SHP77 (cell line): ENCODE measurements around the gene ZBTB12.

Experiments
- DNase-seq, 2 experiments: peaks; one replicate each; lab custom pipeline; 2025; lab: John Stamatoyannopoulos, UW

The ZBTB12 gene

DNA sequence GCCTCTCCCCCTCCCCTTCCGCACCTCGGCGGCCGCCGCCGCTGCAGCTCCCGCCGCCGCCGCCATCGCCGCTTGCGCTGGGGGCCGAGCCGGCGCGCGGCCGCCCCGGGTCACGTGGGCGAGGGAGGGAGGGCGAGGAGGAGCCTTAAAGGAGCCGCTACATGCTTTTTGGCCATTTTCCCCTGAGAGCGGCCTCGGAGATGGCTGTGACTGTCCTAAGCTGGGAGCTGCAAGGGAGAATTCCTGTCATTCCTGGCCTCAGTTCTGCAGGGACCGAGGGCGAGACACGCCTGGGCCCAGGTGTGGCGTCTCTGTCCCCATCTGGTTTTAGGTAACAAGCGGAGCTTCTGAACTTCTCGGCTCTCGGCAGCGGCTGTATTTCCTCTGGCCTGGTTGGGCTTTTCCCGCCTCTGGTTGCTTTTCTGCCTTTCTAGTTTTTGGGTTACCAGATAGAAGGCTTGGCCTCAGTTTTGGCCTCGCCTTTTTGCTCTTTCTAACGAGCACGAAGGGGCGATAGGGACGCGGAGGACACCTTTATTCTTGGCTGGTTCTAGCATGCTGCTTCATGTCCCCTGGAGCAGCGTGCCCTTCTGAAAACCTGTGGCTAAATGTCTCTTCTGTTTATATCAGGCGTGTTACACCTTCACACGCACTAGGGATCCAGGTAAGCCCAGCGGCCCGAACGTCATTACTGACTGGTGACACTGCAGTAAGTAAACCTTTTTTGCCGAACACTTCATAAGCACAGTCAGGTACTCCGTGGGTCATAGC is 4.1 kb downstream of the ZBTB12 start, which contains the start of gene EHMT2:
Gene EHMT2 (minus strand): TSS at position 87 of the 771 bp plus-strand sequence. CDS start 21 bp downstream, at position 66.
- DNase-seq: peak; percentile 70 to 78

DNA sequence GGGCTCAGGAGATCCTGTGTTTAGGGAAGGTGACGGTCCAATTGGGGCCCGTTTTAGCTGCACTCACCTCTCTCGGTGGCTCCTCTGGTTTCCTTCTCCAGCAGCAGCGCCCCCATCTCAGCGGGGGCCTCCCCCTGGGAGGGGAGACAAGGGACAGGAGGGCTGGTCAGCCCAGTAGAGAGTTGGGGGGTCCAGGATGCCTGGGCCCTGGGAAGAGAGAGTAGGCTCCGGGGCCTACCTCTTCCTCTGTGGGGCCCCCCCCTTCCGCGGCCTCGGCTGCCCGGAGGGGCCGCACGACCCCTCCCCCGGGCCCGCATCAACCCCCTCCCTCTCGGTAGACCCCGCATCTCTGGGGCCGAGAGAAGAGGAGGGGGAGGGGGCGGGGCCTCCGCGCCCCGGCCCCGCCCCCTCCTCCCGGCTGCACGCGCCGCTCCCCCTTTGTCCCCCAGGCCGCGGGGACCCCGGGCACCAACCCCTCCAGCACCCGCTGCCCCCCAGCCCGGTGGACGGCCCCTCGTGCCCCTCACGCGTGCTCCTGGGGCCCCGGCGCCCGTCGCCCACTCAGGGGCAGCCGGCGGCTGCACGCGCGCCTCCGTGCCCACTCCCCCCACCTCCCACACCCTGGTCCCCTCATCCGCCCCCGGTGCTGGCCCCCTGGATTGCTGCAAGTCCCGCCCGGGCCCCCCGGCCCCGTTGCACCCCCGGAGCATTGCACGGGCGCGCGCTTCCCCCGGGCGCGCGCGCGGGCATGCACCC is 4.9 kb downstream of the ZBTB12 start:
- DNase-seq: no peak

DNA sequence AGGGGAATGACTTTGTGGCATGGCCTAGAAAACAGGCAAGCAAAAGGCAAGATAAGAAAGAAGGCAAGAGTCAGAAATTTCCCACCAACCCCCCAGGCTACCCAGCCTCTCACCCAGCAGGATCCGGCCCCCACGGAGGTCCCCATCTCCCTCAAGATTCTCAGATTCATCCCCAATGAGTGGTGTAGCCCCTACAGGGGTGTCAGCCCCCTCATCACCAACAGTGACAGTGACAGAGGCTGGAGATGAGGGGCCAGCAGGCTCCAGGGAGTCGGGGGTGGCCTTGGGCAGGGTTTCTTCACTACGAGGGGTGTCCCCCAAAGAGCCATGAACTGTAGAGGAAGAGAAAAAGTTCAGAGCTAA is 5.4 kb downstream of the ZBTB12 start:
- DNase-seq: no peak

DNA sequence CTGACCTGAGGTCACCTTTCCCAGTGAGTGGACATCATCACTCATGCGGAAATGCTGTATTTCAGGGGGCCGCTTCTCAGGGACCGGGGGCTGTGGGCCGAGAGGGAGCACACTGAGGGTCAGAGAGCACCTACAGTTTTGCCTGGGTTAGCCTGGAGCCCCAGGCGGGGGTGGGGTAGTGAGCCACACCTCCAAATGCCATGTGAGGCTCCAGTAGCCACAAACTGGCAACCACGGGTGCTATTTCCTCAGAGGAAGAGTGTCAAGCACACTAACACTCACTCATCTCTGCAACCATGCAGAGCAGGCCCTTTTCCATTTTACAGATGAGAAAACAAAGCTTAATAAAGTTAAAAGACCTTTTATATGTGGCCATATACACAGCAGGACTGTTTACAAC is 9.1 kb downstream of the ZBTB12 start:
- DNase-seq: no peak

DNA sequence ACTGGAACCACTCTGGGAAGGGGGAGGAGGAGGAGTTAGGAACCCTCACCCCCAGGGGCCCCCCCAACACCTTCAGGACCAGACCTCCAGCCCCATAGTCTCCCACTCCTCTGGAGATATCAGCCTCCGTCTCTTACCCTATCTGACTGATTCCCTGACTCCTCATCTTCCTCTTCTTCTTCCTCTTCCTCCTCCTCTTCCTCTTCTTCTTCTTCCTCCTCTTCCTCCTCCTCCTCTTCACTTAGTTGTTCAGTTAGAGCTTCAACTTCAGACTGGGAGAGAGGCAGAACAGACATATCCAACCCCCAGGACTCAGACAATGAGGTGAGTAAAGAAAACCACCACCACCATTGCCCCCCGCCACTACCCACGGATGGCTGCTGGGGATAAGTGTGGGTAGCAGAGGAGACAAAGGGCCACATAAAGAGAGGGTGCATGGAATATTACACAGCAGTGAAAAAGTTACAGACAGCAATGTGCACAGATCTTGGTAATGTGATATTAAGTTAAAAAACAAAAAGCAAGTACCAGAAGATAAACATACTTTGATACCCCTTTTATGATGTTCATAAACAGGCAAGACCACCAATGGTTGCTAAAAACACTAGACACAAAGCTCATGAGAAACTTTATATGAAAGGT is 12.4 kb downstream of the ZBTB12 start:
- no peak for DNase-seq

DNA sequence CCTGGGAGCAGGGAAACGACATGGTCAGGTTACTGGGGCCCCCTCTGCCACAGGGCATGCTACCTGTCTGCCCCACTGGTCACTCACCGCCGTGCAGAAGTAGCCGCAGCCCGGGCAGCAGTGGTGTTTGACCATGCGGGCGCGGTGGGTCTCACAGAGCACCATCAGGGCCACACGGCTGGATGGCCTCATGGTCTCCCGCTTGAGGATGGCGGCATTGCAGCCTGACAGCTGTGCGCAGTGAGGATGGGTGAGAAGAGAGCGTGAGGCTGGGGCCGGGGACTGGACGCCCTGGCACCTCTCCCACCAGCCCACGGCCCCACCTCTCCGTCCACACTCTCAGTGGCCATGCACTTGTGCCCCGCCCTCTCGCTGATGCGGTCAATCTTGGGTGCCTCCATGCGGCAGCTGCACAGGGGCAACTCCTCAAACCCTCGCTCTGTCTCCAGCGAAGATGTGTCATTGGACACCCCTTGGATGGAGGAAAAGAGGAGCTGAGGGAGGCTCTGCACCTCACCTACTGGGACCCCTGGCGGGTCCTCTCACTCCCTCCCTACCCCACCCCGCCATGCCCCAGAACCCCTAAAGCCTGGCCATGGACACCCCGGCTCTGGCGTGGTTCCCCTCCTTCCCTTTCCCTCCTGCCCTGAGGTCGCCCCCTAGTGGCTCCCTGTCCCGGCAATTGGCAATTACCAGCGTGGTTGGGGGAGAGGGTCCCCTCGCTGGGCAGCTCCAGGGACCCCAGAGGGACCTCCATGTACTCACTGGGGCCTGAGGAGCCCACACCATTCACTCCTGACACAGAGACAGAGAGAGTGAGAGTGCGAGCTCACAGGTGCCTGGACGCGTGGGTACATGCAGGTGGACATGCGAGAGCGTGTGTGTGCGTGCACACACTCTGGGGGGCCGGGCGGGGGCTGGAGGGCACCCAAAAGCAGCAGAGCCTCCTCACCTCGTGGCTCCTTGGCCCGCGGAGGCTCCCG is 13.3 kb downstream of the ZBTB12 start:
- DNase-seq: no peak

DNA sequence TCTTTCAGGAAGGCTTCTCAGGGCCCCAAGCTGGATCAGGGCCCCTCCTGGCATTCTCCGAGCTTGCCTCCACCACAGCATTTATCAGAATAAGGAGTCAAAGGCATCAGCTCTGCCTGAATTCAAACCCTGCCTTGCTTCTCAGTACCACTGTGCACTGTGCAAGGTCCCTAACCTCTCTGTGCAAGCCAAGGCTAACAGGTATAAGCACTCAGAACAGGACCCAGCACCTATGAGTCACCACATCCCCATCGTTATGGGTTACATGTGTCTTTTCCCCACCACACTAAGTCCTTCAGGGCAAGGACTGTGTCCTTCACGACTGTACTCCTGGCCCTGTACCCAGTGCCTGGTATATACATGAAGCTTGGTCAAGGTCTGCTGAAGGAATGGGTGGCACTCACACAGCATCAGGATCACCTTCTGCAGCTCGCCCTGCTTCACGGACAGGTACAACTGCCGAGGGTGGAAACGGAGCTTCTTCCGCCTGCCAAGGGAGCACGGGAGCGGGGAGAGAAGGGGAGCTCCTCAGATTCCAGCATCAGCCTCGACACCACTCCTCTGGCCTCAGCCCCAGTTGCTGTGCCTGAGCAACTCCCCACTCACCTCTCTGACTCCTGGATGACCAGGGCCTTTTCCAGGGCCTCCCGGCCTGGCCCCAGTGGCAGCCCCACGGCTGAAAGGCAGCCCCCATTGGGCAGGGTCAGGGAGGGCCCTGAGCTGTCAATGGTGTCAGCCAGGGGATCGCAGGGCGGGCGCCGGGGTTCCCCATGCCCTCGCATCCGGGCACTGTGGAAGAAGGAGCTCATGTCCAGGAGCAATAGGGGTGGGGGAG is 14.5 kb downstream of the ZBTB12 start:
- no peak for DNase-seq

DNA sequence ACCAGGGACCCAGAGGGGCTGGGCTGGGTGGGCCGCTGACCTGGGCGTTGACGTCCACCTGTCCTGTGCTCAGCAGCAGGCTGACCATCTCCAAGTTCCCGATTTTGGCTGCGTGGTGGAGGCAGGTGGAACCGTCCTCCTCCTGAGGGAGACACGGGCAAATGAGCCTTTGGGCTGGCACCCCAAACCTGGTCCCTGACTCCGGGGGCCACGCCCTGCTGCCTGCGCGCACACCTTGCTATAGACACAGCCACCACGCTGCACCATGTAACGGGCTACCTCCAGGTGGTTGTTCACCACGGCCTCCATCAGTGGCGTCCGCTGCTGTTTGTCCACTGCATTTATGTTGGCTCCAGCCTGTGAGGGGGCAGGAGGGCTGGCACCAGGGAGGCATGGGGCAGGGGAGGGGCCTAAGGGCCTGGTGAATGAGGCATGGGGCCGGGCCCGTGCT is 15.3 kb downstream of the ZBTB12 start:
- DNase-seq: no peak

DNA sequence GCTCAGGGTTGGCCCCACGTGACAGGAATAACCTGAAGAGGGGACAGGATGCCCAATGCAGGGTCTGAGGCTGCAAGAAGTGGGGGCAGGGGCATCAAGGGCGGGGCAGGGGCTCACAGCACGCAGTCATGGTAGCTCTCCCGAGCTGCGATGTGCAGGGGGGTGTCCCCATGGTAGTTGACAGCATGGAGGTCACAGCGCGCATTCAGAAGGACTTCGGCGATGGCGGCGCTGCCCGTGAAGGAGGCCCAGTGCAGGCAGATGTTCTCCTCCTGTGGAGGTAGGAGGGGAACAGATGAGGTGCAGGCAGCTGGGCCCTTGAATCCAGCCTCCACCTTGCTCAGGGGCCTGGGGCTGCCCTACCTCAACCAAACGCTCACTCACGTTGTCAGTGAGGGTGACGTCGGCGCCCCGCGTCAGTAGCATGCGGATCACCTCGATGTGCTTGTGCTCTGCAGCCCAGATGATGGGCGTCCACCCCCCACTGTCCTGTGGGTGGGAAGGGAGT is 17.3 kb downstream of the ZBTB12 start:
- DNase-seq: no peak

DNA sequence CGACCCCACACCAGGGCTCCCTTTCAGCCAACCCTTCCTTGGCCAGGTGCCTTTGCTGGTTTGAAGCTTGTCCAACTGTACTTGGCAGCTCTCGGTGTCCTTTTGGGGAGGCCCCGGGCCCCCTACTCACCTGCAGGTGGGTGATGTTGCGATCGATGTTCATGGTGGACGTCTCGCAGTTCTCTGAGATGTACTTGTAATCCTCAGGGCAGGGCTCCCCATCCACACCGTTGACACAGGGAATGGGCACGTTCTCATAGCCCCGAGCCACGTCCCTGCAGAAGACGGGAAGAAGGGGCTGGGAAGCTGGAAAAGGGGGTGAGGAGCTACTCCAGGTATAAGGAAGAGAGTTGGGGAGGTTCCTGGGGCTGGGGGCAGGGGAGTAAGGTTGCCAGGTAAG is 18.2 kb downstream of the ZBTB12 start:
- no peak for DNase-seq

DNA sequence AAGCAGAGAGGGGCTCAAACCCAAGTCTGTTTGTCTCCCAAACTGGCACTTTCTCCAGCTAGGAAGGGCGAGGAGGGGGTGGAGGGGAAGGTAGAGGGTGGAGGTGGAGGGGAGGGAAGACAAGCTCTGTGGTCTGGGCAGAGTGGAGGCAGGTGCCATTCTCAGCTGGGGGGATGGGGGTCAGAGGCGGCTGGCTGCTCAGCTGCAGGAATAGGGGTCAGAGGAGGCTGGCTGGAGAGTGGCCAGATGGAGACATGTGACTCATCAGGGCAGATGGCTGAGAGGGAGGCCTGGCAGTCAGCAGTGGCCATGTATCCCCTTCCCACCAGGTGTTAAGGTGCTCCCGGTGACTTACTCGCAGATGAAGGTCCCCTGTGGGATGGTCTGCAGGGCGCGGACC is 19.5 kb downstream of the ZBTB12 start:
- peak; percentile 81 to 84 for DNase-seq

DNA sequence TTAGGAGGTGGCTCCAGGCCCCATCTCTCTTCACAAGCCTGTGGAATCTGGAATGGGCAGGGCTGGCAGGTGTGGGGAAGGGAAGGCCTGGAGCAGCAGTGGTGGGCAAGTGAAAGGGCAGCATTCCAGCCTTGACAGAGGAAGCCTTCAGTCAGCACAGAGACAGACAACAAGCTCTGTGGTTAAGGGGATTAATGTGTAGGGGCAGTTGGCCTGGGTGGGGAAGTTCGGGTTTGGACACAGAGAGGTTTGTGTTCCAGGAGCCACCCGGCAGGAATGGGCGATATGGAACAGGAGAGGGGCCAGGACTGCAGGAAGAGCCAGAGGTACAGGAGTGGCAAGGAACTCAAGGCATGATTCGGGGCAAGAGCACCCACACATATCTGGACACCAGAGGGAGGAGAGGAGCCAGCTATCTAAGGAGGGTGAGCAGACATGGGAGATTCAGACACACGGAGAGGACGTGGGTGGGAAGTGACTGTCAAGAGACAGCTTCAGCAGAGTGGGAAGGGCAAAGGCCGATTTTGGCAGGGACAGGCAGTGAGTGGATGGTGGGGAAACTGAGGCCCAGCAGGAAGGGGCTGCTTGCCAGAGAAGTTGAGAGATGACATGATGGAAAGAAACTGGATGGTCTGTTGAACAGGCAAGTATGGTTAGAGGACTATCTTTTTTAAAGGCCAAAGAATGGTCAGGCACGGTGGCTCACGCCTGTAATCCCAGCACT is 20.6 kb downstream of the ZBTB12 start:
- no peak for DNase-seq

DNA sequence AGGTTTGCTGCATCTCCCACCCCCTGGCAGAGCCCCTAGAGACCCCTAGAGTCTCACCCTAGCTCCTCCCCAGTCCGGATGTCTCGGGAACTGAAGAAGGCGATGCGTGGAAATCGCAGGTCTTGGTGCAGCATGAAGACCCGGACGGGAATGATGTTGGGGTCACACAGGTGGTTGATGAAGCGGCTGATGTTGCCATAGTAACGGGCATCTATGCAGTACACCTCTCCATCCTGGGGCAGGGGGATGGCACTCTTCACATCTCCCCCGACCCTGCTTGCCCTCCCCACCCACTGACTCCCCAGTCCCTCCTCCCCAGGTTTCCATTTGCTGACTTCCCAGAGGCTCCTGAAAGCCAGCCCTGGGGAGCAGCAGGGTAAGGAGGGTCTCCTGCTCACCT is 21.3 kb downstream of the ZBTB12 start:
- no peak for DNase-seq

DNA sequence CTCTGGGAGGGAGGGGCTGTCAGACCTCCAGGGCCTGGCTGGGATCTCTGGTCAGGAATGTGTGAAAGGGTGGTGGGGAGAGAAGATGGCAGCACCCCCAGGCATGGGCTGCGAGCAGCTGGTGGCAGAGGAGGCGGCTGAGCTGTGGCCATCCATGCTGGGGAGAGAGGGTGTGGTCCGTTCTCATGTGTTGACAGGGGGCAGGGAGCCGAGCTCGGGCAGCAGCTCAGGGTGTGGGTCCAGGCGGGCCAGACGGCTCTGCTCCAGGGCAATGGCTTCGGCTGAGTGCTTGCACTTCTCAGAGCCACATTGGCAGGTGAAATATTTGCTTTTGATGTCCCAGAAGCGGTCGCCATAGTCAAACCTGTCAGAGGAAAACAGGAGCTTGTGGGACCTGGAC is 22.0 kb downstream of the ZBTB12 start:
- DNase-seq: no peak

DNA sequence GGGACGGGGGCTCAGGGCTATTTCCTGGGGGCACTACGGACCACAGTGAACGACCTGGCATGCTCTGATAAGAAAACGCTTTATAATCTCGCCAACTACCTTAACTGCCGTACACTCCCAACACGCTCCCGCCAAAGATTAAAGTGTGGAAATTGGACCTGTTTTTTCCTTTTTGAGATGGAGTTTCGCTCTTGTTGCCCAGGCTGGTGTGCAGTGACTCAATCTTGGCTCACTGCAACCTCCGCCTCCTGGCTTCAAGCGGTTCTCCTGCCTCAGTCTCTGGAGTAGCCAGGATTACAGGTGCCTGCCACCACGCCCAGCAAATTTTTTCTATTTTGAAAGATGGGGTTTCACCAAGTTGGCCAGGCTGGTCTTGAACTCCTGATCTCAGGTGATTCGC is 22.7 kb downstream of the ZBTB12 start:
- no peak for DNase-seq

DNA sequence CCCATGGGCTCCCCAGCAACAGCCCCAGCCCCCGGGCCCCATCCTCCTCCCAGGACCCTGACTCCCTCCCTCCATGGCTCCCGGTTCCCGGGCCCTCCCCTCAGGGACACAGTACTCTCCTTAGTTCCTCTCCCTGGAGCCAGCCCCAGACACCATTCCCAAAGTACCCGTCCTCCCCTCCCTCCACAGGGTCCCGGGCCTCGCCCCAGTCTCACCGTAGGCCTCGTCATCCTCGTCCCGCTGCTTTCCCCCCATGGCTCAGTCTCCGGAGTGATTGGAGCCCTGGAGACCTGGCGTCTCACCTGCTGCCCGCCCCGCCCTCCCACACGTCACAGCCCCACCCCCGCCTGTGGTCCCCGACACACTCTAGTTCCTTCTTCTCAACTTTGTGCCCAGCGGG is 23.2 kb downstream of the ZBTB12 start, which contains the start of gene SLC44A4:
Gene SLC44A4 (minus strand): TSS at position 272 of the 400 bp plus-strand sequence. CDS start 17 bp downstream, at position 255.
- DNase-seq: no peak

DNA sequence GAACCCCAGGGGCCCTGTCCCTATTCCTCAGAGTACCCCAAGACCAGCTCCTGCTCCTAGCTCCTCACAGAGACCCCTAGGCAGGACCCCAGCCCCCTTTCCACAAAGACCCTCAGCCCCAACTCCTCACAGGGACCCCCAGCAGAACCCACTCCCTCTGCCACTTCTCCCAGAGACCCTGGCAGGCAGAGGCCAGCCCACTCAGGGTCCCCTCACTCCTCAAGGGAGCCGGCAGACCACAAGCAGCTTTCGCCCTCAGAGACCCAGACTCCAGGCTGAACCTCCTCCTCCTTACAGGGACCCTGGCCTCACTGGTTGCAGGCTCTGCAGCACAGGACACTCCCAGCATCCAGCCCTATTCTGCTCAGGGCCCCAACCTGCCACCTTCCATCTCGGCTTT is 23.7 kb downstream of the ZBTB12 start:
- DNase-seq: no peak

DNA sequence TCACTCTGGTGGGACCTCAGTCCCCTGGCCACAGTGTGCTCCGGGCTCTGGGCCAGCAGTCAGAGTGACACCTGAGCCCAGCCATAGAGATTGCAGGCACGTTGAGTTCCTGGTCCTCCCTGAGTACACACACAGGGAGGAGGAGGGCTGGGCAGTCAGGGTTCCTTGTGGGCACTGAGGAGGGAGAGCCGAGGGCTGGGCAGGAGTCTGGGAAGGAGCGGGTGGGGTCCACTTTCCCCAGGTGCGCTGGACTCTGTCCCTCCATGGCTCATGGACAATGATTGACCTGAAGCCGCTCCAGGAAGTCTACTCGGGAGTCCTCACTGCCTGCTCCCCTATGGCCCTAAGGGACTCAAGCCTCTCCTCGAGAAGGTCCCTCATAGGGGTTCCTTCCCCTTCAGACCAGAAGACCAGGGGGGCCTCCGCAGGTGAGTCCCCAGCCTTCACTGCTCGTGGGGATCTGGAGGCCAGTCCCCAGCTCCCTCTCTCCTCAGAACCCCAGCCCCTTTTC is 24.2 kb downstream of the ZBTB12 start:
- DNase-seq: peak; percentile 50 to 62

DNA sequence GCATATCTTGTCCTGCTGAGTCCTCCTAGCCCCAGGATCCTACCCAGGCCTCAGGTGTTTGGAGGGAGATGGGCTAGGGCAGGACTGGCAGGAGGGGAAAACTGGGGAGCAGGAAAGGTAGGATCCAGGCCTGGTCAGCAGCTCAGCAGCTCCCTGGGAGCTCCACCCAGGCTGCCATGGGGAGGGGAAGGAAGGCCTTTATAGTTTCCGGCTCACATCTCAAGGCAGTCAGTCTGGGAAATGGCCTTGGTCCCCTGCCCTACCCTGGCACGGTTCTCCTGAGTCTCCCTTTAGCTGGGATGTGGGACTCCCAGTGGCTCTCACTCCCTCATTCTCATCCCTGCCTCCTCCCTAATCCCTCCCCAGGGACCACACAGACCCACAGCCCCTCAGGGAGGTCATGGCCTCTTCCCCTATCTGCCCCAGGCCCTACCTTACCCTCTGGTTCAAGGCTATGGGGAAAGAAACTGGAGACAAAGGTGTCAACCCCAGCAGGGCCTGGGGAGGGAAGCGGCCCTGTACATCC is 24.7 kb downstream of the ZBTB12 start:
- DNase-seq: no peak
